K562 (cell line): ENCODE results near the gene CREB3L2.

ENCODE experiments used
- SP1 ChIP-seq: sonication (generic); formaldehyde crosslinking; IDR thresholded peaks from 2 replicates; pipeline ENCODE4 v1.8.1; 2022; ENCODE audit warnings: mild to moderate bottlenecking, missing genetic modification reagents
- SRSF9 ChIP-seq: fragments of 200-400 bp; formaldehyde crosslinking; IDR thresholded peaks from 2 replicates; pipeline ENCODE4 v1.6.1; 2017; ENCODE audit warnings: low read depth, low read length, borderline replicate concordance
- ZNF384 ChIP-seq: IDR thresholded peaks from 2 replicates; pipeline ENCODE4 v1.6.1; 2012; ENCODE audit warnings: low read depth, low read length, improper control_type of control experiment
- TF ChIP-seq, protein P1 (sequence below): sonication (generic); formaldehyde crosslinking; IDR thresholded peaks from 2 replicates; pipeline ENCODE4 v1.8.0; 2022; ENCODE audit warnings: missing genetic modification reagents, mild to moderate bottlenecking, borderline replicate concordance

DNA sequence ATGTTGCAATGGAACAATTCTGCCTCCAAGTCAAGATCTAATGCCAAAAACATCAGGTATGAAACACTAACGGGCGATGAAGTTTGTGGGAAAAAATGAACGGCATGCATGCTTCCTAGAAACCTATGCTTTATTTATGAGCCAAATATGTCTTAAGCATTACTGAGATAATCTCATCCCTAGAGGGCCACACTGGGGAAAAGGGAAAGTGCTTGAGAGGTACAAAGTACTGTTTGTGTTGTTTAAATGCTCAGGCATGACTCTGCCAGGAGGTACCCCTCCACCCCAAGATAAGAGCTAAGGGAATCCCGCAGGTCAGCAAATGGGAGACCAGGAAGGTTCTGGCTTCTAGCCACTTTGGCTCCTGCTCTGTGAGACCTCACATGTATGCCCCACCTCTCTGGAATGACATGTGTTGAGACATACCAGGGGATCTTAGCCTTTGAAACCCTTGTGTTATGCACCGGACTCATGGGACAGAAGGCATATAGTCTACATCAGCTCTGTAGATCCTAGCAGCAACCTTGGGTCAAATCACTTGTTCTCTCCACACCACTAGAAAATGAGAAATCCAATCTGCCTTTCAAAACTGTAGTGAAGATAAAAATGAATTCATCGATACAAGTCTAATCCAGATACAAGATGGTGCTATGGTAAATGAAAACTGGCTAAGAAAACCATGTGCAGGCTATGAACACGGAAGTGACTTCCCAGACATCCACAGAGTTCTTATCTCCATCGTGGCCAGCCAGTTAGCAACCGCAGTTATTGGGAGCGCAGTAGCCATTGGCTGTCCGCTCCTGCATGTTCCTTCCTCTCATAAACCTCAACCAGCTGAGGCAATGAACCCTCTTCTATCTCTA is 61.0 kb downstream of the CREB3L2 start:
- TF ChIP-seq ZNF384, result no peak
- TF ChIP-seq, protein P1, sequence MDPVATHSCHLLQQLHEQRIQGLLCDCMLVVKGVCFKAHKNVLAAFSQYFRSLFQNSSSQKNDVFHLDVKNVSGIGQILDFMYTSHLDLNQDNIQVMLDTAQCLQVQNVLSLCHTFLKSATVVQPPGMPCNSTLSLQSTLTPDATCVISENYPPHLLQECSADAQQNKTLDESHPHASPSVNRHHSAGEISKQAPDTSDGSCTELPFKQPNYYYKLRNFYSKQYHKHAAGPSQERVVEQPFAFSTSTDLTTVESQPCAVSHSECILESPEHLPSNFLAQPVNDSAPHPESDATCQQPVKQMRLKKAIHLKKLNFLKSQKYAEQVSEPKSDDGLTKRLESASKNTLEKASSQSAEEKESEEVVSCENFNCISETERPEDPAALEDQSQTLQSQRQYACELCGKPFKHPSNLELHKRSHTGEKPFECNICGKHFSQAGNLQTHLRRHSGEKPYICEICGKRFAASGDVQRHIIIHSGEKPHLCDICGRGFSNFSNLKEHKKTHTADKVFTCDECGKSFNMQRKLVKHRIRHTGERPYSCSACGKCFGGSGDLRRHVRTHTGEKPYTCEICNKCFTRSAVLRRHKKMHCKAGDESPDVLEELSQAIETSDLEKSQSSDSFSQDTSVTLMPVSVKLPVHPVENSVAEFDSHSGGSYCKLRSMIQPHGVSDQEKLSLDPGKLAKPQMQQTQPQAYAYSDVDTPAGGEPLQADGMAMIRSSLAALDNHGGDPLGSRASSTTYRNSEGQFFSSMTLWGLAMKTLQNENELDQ (CRISPR knock-in tag), result no peak
- TF ChIP-seq SP1 (CRISPR knock-in tag), result no peak
- no peak for TF ChIP-seq SRSF9
